Measurements from ENCODE around the gene CALN1.
"Not testable (repeated sequence)": the region's sequence is repeated elsewhere in the genome, so short reads cannot be mapped to it uniquely, and the experiment has no call there.

Gene CALN1

GRCh38 chr7:72412121-72412618 is at the start of gene CALN1:
Gene CALN1, minus strand, starts transcription at chr7:72412338.
- not testable (repeated sequence) for DNase-seq

GRCh38 chr7:72453471-72453870 is 41.3 kb upstream of the CALN1 start:
- DNase-seq: no peak

GRCh38 chr7:72447465-72448204 is 35.5 kb upstream of the CALN1 start:
- no peak for DNase-seq

- no peak for DNase-seq
Measured at GRCh38 chr7:72446591-72447462, 34.7 kb upstream of the CALN1 start.

- DNase-seq: no peak
Measured at GRCh38 chr7:72446131-72446530, 34.0 kb upstream of the CALN1 start.

- DNase-seq: no peak
Measured at GRCh38 chr7:72445580-72445979, 33.4 kb upstream of the CALN1 start.

GRCh38 chr7:72445075-72445474 is 32.9 kb upstream of the CALN1 start:
- no peak for DNase-seq

- no peak for DNase-seq
Measured at GRCh38 chr7:72444026-72444776, 32.1 kb upstream of the CALN1 start.

- no peak for DNase-seq
Measured at GRCh38 chr7:72441791-72442190, 29.7 kb upstream of the CALN1 start.

- DNase-seq: no peak
Measured at GRCh38 chr7:72438491-72438890, 26.4 kb upstream of the CALN1 start.

GRCh38 chr7:72437610-72438009 is 25.5 kb upstream of the CALN1 start:
- no peak for DNase-seq

GRCh38 chr7:72437061-72437585 is 25.0 kb upstream of the CALN1 start:
- DNase-seq: no peak

- peak; percentile 78 for DNase-seq
Measured at GRCh38 chr7:72435925-72436480, 23.9 kb upstream of the CALN1 start.

- peak; percentile 88 for DNase-seq
Measured at GRCh38 chr7:72435366-72435765, 23.2 kb upstream of the CALN1 start.

GRCh38 chr7:72430531-72430930 is 18.4 kb upstream of the CALN1 start:
- no peak for DNase-seq

- no peak for DNase-seq
Measured at GRCh38 chr7:72429316-72429715, 17.2 kb upstream of the CALN1 start.

- DNase-seq: no peak
Measured at GRCh38 chr7:72416846-72417245, 4.7 kb upstream of the CALN1 start.

- DNase-seq: no peak
Measured at GRCh38 chr7:72415586-72415985, 3.4 kb upstream of the CALN1 start.

- DNase-seq: peak; percentile 64
Measured at GRCh38 chr7:72413886-72414285, 1.7 kb upstream of the CALN1 start.

- no peak for DNase-seq
Measured at GRCh38 chr7:72413290-72413689, 1.2 kb upstream of the CALN1 start.

GRCh38 chr7:72411419-72411818 is 719 bp downstream of the CALN1 start:
- no peak for DNase-seq

GRCh38 chr7:72409638-72410015 is 2.5 kb downstream of the CALN1 start:
- DNase-seq: no peak
